GM20431 (cell line): ENCODE results near the gene MSI2.
"Not testable (repeated sequence)": the region's sequence is repeated elsewhere in the genome, so short reads cannot be mapped to it uniquely, and the experiment has no call there.

Experiments
- in situ Hi-C: fragments of 300-500 bp; cut with MseI, MboI; formaldehyde crosslinking; loops from one replicate; pipeline ENCODE4 v1.15.0; 2020; ENCODE audit warnings: low sequenced_read_pairs; ENCODE audit not compliant: unreplicated experiment

MSI2 gene

DNA sequence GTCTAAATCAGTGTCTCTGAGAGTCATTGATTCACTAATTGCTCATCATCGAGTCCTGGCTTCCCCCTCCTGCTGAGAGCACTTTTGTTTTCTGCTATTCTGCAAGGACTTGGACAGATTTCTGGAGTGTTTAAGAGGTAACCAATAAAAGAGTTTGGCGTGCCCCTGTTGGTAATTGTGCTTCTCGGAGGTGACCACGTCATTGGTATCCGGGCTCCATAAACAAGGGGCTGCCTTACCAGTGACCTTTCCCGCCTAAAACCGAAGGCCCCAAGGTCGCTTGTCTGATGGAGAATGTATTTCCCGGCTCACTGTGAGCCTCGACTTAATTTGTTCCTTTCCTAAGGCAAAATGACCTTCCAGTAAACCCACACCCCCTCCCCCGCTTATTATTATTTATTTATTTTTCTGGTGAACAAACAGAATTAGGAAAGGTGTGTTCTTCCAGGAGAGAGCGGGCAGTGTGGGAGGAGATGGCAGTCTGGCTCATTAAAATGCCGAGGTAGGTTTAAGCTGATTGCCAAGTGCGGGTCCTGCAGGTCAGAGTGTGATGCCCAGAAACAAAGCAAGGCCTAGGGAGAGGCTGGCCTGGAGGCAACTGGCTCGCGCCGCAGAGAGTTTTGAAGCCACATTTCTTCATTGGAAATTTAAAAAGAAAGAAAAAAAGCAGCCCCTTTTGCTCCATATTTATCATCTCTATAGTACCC is 30.2 kb downstream of the MSI2 start:
- in situ Hi-C loops: no loop called here

DNA sequence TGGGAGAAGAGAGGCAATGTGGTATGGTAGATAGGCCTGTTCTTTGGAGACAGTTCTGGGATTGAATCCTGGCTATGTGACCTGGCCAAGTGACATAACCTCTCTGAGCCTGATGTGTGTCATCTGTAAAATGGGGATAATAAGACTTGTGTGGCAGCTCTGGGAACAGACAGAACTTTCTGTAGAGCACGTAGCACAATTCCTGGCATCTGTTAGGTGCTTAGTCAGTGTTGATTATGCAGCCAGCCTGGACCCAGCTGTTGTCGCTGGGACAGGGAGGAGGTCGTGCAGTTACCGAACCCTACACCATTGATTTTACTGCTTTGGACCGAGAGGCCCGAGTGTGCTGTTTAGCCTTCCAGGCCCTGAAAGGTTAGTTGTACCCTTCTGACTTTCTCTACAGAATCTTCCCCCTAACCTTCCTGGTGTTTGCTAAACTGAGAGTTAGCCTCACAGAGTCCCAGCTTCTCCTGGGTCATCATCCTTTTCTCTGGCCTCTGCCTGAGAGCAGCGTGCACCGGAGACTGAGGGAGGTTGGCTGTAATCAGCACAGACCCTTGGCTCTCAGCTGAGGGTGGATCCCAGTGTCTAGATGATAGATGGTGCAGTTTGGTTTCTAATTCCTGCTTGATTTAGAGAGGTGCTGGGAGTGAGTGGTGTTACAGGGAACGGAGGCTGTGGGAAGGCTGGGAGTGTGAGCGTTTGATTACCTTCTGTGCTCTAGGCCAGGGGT is 31.9 kb downstream of the MSI2 start:
- in situ Hi-C loops: no loop called here

DNA sequence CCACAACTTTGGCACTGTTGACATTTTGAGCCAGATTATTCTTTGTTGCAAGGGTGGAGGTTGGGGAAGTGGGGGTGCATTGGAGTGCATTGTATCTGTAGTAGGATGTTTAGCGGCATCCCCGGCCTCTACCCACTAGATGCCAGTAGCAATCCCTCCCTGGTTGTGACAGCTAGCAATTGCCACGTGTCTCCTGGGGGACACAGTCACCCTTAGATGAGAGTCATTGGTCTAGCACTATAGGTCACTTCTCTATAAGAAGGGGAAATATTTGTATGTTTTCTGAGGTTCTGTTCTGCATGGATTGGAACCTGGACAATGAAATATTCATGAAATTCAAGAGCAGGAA is 32.4 kb downstream of the MSI2 start:
- in situ Hi-C loops: no loop called here

DNA sequence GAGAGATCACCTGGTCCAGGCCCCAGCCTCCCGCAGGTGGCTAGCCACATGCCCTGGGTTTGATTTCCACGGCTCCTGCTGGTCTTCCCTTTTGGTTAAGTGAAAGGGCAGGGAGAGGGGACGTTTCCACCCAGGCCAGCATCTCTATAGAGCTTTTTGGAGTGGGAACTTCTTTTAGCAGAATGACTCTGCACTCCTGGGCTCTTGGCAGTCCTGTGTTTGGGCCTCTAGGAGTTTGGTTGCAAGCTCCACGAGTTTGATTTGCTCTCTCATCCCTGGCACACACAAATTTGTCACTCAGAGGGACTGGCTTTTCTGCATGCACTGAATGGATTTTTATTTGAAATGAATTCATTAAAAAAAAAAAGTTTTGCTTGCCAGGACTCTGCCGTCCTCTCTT is 32.8 kb downstream of the MSI2 start:
- in situ Hi-C loops: no loop called here

DNA sequence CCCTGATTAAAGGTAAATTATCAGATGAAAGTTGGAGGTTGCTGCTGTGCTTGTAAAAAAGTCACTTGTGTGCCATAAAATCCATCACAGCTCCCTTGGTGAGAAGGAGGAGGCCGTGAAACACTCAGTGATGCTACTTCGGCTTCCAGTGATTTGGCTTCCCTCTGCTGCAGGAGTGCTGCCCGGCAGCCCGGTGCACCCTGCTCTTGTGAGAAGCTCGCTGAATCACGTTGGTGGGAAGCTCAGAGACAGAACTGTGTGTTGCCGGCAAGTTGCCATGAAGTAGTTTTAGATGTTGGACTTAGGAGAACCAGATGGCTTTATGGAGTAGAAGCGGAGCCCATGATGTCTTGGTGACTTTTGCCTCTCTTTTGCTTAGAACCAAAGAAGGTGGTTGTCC is 33.3 kb downstream of the MSI2 start:
- in situ Hi-C loops: no loop called here

DNA sequence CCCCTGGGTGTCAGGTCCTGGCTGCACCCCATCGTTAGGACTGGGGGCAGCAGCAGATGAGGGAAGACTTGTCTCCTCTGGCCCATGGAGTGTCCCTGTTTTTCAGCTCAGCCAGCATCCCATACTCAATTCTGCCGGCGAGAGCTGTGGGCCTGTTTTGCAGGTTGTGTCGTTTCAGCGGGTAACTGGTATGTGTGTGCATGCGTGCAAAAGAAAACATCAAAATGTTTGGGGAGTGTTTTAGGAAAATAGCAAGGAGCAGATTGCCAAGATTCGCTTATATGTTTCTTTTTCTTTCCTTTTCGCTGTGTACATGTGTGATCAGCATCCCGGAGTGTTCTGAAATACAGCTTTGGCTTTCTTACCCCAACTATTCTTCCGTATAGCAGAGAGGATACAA is 34.7 kb downstream of the MSI2 start:
- in situ Hi-C loops: no loop called here

DNA sequence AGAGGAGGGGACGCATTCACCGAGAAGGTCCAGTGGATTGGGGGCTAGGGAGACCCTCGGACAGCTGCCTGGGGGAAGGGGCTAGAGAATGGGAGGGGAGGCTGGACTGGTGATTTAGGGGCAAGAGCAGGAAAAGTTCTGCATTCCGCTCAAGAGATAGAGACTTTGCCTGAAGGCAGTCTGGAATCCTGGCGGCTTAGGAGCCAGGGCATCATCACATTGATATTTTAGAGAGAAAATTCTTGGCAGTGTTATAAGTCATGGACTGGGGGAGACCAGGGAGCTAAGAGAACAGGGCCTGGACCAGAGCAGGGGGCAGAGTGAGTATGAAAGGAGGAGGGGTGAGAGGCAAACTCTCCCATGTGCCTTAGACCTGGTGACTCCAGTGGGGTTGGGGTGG is 35.8 kb downstream of the MSI2 start:
- in situ Hi-C loops: no loop called here

DNA sequence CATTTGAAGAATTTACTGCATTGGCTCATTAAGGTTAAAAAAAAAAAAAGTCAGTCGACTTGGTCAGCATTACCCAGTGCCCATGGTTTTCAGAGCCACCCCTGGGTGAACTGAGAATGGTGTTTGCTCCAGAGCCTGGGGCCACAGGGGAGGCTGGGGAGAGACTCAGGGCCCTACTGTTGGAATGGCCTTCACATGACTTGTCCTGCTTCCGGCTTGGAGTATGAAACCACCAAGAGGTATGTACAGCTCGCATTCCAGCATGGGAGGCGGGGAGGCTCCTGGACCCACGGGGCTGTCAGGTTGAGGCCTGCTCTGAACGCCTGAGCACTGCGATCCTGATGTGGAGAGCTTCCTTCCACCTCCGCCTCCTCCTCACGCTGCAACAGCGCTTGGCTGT is 36.8 kb downstream of the MSI2 start:
- in situ Hi-C loops: no loop called here

DNA sequence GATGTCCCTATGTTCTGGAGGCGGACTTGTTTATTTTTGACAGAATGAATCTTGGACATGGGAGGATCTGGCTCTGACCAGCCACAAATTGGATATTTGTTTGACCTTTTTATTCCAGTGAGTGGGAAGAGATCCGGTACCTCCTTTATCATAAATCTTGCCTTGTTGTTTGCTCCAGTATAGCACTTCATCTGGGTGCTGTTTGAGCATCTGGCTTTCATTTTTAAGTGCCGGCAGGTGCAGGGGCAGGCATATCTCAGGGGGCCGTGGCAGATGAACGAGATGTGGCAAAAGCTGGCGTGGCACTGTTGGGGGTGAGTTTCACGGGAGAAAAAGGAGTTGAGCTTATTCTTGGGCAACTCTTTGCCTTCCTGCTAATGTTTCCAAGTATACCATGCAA is 37.8 kb downstream of the MSI2 start:
- in situ Hi-C loops: no loop called here

DNA sequence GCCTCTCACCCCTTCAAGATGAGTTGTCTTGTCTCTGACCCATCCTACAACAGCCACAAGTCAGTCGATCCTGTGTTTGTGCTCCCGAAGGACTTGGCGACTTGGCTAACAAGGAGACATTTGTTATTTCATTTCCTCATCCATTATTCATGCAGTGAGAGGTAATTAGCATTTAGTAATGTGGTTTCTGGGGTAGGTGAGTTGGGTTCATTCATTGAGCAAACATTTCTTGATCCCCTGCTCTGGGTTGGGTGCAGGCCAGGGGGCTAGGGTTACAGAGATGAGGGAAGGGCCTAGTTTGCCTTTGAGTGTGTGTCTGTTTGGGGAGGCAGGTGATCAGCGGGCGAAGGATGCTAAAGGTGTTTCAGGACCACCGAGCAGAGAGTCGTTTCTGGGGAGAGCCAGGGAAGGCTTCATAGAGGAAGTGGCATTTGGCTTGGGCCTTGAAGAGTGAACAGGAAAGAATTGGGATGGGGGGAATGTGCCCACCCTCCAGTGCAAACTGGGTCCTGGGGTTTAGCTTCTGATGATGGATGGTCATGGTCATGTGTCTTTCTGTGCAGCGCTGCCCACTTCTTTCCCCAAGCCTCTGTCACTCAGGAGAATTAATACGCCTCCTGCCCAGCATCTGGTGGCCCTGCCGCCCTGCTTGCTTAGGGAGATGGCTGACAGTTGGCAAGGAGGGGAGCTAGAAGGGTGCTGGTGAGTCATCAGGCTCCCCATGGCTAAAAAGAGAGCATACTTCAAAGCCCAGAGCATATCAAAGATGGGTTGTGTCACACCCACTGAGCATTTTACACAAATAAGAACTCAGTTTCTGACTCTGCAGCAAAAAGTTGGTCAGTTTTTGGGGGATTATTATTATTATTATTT is 38.5 kb downstream of the MSI2 start:
- in situ Hi-C loops: no loop called here

DNA sequence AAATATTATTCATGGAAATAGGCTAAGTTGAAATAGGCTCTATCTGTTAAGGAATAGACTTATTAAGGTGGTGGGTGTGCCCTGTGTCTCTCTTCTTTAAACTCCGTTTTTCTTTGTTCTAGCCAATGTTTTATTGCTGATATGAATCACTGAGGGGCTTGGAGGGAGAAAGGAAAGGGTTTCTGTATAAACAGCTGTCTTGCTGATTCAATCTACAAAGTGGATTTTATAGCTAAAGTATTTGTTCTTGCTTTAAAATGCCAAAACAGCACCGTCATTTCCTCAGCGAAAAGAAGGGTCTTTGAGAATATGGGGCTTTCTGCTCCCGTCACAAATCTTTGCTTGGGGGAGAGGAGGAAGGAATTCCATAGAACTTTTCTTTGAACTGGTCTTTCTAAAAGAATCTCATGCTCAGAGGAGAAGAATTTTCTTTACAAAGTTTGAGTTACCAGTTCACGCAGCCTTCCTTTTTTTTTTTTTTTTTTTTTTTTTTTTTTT is 39.3 kb downstream of the MSI2 start:
- in situ Hi-C loops: no loop called here

DNA sequence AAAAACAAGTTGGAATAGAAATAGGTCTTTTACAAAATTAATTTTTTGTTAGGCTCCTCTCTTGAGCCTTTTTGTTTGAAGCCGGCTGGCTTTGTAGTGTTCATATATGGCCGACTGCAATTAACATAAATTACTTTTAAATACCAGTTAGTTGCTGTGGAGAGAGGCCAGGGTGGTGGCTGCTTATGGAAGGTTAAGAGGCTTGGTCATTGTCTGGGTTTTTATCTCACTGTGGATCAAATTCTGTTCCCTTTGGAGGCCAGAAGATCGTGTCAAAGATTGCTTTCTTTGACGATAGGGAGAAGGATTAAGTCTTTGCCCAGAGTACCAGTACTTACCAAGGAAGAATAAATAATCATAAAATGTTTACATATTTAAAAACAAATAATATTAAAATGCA is 39.9 kb downstream of the MSI2 start:
- in situ Hi-C loops: no loop called here

DNA sequence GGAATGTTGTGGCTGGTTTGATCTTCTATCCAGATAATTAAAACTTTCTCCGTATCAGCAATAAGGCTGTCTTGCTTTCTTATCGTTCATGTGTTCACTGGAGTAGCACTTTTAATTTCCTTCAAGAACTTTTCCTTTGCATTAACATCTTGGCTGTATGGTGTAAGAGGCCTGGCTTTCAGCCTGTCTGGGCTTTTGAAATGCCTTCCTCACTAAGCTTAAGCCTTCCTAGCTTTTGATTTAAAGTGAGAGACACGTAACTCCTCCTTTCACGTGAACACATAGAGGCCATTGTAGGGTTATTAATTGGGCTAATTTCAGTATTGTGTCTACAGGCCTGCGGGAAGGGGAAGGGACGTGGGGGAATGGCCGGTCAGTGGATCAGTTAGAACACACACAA is 42.9 kb downstream of the MSI2 start:
- in situ Hi-C loops: no loop called here

DNA sequence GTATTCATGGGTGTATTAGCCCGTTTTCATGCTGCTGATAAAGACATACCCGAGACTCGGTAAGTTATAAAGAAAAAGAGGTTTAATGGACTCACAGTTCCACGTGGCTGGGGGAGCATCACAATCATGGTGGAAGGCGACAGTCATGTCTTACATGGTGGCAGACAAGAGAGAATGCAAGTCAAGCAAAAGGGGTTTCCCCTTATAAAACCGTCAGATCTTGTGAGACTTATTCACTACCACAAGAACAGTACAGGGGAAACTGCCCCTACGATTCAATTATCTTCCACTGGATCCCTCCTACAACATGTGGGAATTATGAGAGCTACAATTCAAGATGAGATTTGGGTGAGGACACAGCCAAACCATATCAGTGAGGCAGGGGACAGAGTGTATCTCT is 44.3 kb downstream of the MSI2 start:
- in situ Hi-C loops: not testable (repeated sequence)

DNA sequence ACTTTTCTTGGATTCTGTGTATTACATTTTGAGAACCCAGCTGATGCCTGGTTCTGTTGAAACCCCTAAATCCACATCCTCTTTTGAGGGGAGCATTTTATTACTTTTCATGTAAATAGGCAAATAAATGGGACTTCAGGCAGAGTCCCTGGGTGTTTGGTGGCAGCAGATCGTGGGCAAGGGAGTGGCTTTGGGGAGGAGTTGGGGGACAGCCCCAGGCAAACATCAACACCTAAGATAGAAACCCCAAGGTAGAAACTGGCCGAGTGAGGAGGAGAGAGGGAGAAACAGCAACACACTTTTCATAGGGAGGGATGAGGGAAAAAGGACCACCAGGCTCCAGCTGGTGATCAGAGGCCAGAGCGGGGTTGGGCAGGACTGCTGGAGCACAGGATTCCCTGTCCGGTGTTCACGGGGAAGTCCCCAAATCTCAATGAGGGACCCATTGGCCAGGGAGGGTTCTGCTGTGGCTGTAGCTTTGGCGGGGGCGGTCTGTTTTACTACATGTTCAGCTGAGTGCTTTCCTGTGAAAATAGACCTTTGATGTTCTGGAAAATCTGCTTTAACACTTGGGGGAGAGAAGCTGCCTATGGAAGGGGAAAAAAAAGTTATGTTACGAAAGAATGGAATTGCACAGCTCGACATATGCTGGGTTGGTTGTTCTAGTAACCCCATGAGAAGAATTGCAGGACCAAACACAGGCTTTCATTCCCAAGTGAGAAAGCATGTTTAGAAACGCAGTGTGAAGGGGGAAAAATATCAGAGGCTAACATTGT is 46.6 kb downstream of the MSI2 start:
- in situ Hi-C loops: no loop called here

DNA sequence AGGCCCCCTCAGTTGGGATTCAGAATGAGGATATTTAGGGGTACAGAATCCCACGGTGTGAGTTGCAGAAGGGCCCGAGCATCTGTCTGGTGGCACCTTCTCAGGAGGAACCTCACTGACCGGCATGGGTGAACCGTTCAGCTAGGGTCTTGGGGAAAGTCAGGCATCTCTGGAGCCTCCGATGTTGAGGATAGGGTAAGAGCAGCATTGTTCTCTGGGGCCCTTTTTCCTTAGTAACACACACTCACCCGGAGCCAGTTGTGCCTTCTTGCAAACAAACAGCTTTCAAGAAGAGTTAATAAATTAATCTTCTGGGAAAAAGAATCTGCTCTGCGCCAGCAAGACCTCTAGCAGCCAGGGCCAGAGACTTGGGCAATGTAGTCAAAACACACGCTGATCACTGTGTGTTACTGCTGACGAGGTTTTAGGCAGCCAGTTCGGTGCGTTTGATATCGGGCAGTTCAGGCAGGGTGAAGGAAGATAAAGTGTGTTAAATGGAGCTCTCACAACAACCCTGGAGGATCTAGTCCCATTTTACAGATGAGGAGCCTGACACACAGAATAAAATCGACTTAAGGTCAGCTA is 48.9 kb downstream of the MSI2 start:
- in situ Hi-C loops: no loop called here

DNA sequence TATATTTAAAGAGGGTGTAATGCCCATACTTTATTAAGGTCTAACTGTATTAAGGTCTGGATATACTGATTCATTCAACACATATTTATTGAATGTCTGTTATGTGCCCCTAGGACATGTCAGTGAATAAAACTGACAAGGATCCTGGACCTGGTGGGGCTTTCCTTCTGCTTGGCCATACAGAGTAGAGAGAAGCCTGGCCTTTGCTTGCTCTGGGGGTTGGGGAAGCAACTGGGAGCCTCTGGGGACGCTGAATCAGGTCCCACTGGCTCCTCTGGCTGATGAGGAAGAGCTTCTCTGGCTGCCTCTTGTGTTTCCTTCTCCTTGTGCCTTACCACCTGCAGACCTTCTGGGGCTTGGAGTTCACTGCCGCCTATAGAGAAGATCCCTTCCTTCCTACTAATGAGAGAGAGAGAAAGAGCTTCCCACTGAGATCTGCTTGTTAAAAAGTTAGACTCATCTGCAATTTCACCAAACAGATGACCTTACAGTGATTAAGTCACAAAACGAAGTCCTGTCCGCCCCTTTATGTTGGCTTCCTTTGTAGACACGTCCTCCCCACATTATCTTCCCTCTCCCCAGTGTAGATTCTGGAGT is 49.7 kb downstream of the MSI2 start:
- in situ Hi-C loops: no loop called here

DNA sequence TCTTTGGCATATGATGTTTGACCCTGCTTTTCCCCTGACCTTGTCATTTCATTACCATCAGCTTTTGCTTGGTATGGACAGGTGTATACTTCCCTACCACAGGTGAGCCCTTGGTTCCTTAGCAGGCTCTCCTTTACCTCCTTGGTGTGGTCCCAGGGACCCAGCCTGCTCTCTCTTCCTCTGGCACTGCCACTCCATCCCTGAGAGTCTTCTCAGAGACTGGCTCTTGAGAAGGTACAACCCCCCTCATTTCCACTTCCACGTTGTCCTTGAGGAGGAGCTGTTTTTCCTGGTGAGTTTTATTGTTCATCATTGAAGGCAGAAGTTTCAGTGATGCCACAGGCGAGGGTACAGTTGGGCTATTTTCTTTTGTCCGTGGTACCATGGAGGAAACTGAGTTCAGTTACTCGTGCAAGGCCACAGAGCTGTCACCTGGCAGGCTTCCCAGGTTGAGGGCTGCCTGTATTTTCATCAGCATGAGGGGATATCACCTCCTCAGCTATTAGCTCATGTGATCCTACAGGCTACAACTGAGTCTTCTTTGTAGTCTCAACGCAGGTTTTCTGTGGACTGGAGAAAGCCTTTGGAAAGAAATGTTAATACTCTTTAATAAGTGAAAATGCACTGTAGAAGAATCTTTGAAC is 52.3 kb downstream of the MSI2 start:
- in situ Hi-C loops: no loop called here

DNA sequence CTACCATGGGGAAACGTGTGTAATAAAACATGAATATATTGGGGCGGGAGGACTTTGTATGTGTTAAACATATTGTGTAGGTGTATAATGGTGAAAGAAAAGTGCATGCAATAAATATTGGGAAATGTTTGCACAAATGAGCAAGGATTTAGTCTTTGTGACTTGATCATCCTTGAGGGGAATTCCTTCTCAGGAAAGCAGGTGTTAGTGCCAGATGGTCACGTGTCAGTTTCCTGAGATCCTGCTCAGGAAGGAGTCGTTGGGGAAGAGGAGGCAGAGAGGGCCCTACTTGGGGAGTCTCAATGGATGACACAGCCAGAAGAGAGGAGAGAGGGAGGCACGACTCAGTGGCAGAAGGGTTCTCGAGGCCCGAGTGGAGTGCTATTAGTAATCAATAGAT is 53.2 kb downstream of the MSI2 start:
- in situ Hi-C loops: no loop called here
